ENCODE results near the gene FCRLA. TPM values are rescaled to one million over a fixed set of nuclear protein-coding genes. Genes with fewer than 3 reads are reported as not detected.
A peak's percentile ranks its signal among the peaks of the same experiment; 100 is the strongest.
"Not testable (repeated sequence)": the region's sequence is repeated elsewhere in the genome, so short reads cannot be mapped to it uniquely, and the experiment has no call there.

FCRLA gene
- total RNA-seq, 1 experiment from 2014 or later = not detected

- in situ Hi-C loops (cut with HindIII; ENCODE audit: low sequenced_read_pairs); DNase-seq (ENCODE audit: low spot score): not testable (repeated sequence)
Observed at GRCh38 chr1:161698302-161698701, 8.7 kb upstream of the FCRLA start.

- in situ Hi-C loops (cut with HindIII; ENCODE audit: low sequenced_read_pairs) = no loop called here
- no peak for DNase-seq (ENCODE audit: low spot score)
Observed at GRCh38 chr1:161702250-161702649, 4.8 kb upstream of the FCRLA start.

- in situ Hi-C loops (cut with HindIII; ENCODE audit: low sequenced_read_pairs) = no loop called here
- DNase-seq (ENCODE audit: low spot score) = no peak
Observed at GRCh38 chr1:161705537-161705936, 1.5 kb upstream of the FCRLA start.

GRCh38 chr1:161706113-161706481 lies 932 bp upstream of the FCRLA start:
- in situ Hi-C loops (cut with HindIII; ENCODE audit: low sequenced_read_pairs) = no loop called here
- no peak for DNase-seq (ENCODE audit: low spot score)

- in situ Hi-C loops (cut with HindIII; ENCODE audit: low sequenced_read_pairs) = no loop called here
Observed at GRCh38 chr1:161707503-161707902, 474 bp downstream of the FCRLA start.

GRCh38 chr1:161709373-161709772 lies 2.3 kb downstream of the FCRLA start:
- in situ Hi-C loops (cut with HindIII; ENCODE audit: low sequenced_read_pairs) = no loop called here
- no peak for DNase-seq (ENCODE audit: low spot score)

More at GRCh38 chr1:161707503-161707902, 474 bp downstream of the FCRLA start:
- no peak for DNase-seq (ENCODE audit: low spot score)

- in situ Hi-C loops (cut with HindIII; ENCODE audit: low sequenced_read_pairs) = no loop called here
- DNase-seq (ENCODE audit: low spot score) = no peak
Observed at GRCh38 chr1:161710560-161710959, 3.5 kb downstream of the FCRLA start.

- DNase-seq (ENCODE audit: low spot score) = no peak
- in situ Hi-C loops (cut with HindIII; ENCODE audit: low sequenced_read_pairs) = no loop called here
Observed at GRCh38 chr1:161718559-161719324, 11.7 kb downstream of the FCRLA start.

- in situ Hi-C loops (cut with HindIII; ENCODE audit: low sequenced_read_pairs) = no loop called here
- no peak for DNase-seq (ENCODE audit: low spot score)
Observed at GRCh38 chr1:161719325-161719611, 12.2 kb downstream of the FCRLA start.

GRCh38 chr1:161720422-161720821 lies 13.4 kb downstream of the FCRLA start:
- in situ Hi-C loops (cut with HindIII; ENCODE audit: low sequenced_read_pairs) = no loop called here
- no peak for DNase-seq (ENCODE audit: low spot score)

- DNase-seq (ENCODE audit: low spot score) = no peak
- in situ Hi-C loops (cut with HindIII; ENCODE audit: low sequenced_read_pairs) = no loop called here
Observed at GRCh38 chr1:161720956-161721737, 14.1 kb downstream of the FCRLA start, which contains the start of gene FCRLB. FCRLB (plus strand) TSS chr1:161721544; CDS start chr1:161722673, 1,129 bp downstream.

GRCh38 chr1:161721738-161722343 lies 14.8 kb downstream of the FCRLA start:
- DNase-seq (ENCODE audit: low spot score) = no peak
- in situ Hi-C loops (cut with HindIII; ENCODE audit: low sequenced_read_pairs) = no loop called here

- in situ Hi-C loops (cut with HindIII; ENCODE audit: low sequenced_read_pairs) = no loop called here
- no peak for DNase-seq (ENCODE audit: low spot score)
Observed at GRCh38 chr1:161722406-161722805, 15.4 kb downstream of the FCRLA start.

- in situ Hi-C loops (cut with HindIII; ENCODE audit: low sequenced_read_pairs) = no loop called here
- no peak for DNase-seq (ENCODE audit: low spot score)
Observed at GRCh38 chr1:161723459-161724141, 16.6 kb downstream of the FCRLA start.

- DNase-seq (ENCODE audit: low spot score); in situ Hi-C loops (cut with HindIII; ENCODE audit: low sequenced_read_pairs): not testable (repeated sequence)
Observed at GRCh38 chr1:161725258-161725907, 18.4 kb downstream of the FCRLA start.

- in situ Hi-C loops (cut with HindIII; ENCODE audit: low sequenced_read_pairs) = no loop called here
- DNase-seq (ENCODE audit: low spot score) = peak; percentile 65
Observed at GRCh38 chr1:161725908-161726472, 19.0 kb downstream of the FCRLA start.

GRCh38 chr1:161726473-161727255 lies 19.6 kb downstream of the FCRLA start:
- in situ Hi-C loops (cut with HindIII; ENCODE audit: low sequenced_read_pairs) = no loop called here
- peak; percentile 78 for DNase-seq (ENCODE audit: low spot score)

- in situ Hi-C loops (cut with HindIII; ENCODE audit: low sequenced_read_pairs) = no loop called here
- DNase-seq (ENCODE audit: low spot score) = peak; percentile 49
Observed at GRCh38 chr1:161727256-161727924, 20.4 kb downstream of the FCRLA start.
